Measurements from ENCODE around the gene TCIRG1.
"Not testable (repeated sequence)": the region's sequence is repeated elsewhere in the genome, so short reads cannot be mapped to it uniquely, and the experiment has no call there.

TCIRG1 gene

DNA sequence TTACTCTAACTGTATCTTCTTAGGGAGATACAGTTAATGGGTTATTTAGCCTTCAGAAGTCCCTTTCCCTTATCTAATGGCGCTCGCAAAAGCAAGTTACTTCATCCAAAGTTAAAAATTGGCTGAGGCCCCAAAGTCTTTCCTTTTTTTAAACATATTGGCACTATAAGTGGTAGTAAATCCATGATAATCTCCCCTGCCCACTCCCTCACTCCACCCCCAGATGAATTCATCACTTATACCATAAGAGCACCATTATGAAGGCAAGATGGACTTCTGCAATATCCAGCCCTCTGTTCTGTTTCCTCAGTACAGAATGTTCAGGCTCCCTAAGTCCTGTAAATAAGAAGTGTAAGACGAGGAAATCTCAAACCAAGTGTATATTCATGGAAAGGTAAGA, 44.7 kb downstream of the TCIRG1 start:
- DNase-seq: no peak

DNA sequence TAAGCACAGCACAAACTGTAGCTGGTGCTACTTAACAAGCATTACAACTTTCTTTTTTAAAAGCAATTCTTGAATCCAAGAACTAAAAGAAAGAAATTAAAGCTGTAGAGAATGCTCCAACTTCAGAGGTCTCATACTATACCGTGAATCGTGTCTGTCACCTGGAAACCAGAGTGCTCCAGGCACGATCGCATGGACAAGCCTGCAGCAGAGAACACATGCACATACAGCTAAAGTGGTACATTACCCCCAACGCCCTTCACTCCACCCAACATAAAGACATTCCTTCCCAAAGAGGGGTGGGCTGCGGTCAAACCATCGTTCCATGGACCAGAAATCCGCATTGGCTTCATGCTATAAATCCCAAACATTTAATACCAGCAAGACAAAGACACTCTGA, 50.9 kb downstream of the TCIRG1 start:
- DNase-seq: no peak

DNA sequence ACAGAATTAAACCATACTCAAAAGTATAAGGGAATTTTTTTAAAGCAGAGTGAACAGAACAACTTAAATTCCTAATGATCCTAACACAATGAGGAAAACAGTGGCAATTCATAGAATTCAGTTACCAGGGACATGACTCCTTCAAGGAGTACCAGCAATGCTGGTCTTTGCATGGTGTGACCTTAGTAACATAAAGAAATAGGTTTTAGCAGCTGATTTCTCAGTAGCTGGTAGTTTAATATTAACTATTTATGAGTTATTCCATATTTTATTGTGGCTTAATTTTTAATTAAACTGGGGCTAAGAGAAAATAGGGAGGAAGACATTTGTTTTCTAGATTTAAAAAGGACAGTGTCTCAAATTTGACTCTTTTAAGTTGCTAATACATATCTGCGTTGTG, 51.5 kb downstream of the TCIRG1 start:
- DNase-seq: no peak

DNA sequence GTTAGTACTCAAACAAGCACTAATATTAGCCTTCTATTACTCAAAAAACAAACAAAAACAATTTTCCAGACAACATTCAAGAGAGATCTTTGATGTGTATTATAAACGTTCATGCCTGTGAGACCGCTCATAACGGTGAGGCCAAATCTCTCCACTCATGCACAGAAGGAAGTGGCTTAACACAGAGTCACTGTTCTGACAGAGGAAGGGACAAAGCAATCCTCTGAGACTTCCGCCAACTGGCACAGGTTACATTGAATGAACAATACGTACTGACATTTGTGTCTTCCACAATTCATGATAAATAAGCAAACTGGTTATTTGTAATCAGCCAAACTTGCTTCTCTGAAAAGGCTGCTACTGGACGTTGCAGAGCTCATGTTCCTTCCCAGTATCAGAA, 51.9 kb downstream of the TCIRG1 start:
- DNase-seq: no peak

DNA sequence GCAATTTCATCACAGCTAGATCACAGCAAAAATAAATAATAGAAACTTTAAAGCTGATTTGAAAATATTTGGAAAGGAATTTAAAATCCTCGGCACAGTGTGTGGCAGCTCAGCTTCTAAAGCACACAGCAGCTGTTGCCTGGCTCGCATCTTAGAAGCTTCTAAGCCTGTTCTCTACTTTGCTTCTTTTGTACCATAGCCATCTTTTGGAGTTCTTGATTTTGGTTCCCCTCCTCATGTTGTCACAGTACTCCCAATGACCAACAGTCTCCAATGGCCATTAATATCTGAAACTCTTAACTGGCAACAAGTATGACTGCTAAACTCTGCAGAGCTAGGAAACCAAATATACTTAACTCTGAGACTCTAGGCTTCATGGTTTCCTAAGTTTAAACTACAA, 53.6 kb downstream of the TCIRG1 start:
- DNase-seq: no peak

DNA sequence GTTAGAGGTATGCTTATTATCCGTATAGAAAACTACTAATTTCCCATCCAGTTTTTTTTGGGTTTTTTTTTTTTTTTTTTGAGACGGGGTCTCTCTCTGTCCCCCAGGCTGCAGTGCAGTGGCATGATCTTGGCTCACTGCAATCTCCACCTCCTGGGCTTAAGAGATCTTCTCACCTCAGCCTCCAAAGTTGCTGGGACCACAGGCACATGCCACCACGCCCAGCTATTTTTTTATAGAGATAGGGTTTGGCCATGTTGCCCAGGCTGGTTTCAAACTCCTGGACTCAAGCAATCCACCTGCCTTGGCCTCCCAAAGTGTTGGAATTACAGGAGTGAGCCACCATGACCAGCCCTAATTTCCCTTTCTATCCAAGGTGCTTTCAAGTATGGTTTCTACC, 54.1 kb downstream of the TCIRG1 start:
- DNase-seq: not testable (repeated sequence)

DNA sequence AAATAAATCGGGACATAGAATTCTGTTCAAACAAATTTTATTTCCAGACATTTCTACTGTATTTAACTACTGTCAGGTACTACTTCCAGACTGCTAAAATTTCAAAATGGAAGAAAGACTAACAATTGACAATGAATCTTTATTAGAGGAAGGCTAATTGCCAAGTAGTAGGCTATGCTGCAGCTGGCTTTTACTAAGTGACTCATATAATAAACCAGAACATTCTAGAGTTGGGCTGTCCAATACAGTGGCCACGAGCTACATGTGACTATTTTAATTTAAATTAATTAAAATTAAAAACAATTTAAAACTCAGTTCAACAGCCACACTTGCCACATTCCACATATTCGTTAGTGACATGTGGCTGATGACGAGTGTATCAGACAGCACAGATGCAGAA, 54.7 kb downstream of the TCIRG1 start:
- DNase-seq: no peak

DNA sequence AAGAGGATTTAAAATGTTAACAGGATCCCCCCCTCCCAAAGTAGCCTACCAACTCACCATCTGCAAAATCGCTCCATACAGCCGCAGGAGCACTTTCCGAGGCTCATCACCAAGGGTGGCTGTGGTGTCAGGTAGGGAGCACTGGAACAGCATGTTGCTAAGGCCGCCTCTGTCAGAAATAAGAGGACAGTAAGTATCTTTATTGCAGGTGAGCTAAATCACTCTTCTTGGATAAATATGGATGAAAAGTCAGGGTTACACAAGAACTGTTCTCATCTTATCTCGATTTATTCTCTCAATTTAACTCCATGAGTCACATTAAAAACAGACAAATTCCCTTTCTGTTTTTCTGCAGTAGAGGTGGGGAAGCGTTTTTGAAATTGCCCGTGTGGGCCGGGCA, 58.1 kb downstream of the TCIRG1 start:
- DNase-seq: no peak

DNA sequence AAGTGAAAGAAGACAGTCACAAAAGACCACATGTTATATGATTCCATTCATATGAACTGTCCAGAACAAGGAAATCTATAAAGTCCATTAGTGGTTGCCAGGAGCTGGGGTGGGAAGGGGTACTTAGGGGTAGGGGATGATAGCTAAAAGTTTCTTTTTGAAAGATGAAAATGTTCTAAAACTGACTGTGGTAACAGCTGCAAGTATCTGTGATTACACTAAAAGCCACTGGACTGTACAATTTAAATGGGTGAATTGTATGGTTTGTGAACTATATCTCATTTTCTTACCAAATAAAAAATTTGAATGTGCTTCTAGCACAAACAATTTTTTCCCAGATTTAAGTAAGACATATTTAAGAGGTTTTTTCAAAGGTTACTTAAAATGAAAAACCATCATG, 60.2 kb downstream of the TCIRG1 start:
- no peak for DNase-seq

DNA sequence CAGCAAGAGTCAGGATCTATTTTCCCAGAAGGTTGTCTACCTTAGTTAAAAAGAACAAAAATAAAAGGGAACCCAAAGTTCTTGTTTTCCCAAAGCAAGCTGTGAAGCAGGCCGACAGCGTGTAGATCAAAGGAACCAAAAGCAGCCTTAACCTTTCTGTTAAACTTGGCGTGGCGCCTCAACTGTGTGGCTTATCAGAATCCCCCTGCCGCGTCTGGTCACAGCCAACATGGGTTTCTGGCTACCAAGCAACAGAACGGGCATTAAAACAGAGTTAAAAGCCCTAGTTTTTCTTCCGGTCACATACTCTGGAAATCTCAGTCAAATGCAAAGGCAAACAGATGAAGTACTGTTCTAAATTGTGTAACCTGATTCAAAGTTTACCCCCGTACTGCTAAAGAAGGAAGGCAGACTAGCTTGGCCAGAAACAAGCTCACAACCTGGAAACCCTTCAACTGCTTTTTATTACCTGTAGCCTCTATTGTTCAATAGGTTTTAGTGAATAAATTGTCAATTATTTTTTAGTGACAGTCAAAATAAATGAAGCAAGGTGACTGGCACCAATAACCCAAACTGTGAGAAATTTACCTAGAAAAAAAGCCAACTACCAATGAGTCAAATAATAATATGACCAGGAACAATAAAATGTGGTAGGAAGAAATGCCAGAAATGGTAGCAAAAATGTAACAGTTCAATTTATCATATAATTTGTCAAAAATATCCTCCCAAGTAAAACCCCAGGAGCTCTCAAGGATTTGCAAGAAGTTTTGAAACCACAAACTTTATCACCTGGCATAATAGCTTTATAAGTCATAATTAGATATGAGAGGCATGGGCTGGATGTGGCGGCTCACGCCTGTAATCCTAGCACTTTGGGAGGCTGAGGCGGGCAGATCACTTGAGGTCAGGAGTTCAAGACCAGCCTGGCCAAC, 60.9 kb downstream of the TCIRG1 start:
- no peak for DNase-seq
